Prostate gland (tissue), 2 donors: Measurements from ENCODE around the gene ADK. TPM values are rescaled to one million over a fixed set of nuclear protein-coding genes. Genes with fewer than 3 reads are reported as not detected.
"Not testable (repeated sequence)": the region's sequence is repeated elsewhere in the genome, so short reads cannot be mapped to it uniquely, and the experiment has no call there.

Source experiments
- DNase-seq: peaks from one replicate; pipeline ENCODE4 v3.0.0-alpha.2; 2019; ENCODE audit warnings: low spot score
- H3K27ac ChIP-seq, 2 donors: fragments of 200-600 bp; sonication (generic); 2 replicates each; pipeline ENCODE4 v1.5.1; 2017 to 2019
- H3K27me3 ChIP-seq: fragments of 200-600 bp; sonication (generic); replicated peaks from 2 replicates; pipeline ENCODE4 v1.5.1; 2019; ENCODE audit not compliant: insufficient read depth
- H3K36me3 ChIP-seq, 2 donors: fragments of 200-600 bp; sonication (generic); 1 replicate in 1 of 2; 2 replicates in 1 of 2; pipeline versions ENCODE4 v1.5.1 to v1.8.1; 2017 to 2019
- H3K4me1 ChIP-seq: fragments of 200-600 bp; sonication (generic); replicated peaks from 2 replicates; pipeline ENCODE4 v1.5.1; 2019
- H3K4me3 ChIP-seq, 2 donors: fragments of 200-600 bp; sonication (generic); 2 replicates each; pipeline ENCODE4 v1.5.1; 2017 to 2019
- H3K9me3 ChIP-seq: fragments of 200-600 bp; sonication (generic); 2 replicates; pipeline ENCODE4 v1.5.1; 2017
- CTCF ChIP-seq, 4 experiments: fragments of 200-600 bp in 2 of 4; fragments of 450-650 bp in 2 of 4; sonication (generic) in 2 of 4; IDR thresholded peaks; 1 replicate in 3 of 4; 2 replicates in 1 of 4; pipeline ENCODE4 v1.5.1; 2016 to 2019; ENCODE audit warnings: antibody characterized with exemption in 4 of 4, mild to moderate bottlenecking in 2 of 4, moderate library complexity in 2 of 4
- POLR2A ChIP-seq: fragments of 450-650 bp; IDR thresholded peaks from one replicate; pipeline ENCODE4 v1.6.1; 2016; ENCODE audit warnings: antibody characterized with exemption, mild to moderate bottlenecking
- POLR2AphosphoS5 ChIP-seq: sonication (generic); formaldehyde crosslinking; IDR thresholded peaks from one replicate; pipeline ENCODE4 v1.6.1; 2017; ENCODE audit warnings: antibody characterized with exemption
- WGBS: methylation state at CpG from one replicate; pipeline ENCODE4 v1.1.5; 2018; 5-methylcytosine and 5-hydroxymethylcytosine counted together
- intact Hi-C: fragments of 100-400 bp; cut with DNase I; formaldehyde crosslinking; loops from one replicate; pipeline ENCODE4 v1.14.2; 2022
- total RNA-seq, 2 donors: library from RNA; depleted of rRNA; stranded (reverse); fragments of >200 nt; gene quantifications; one replicate each; pipeline ENCODE4 v1.1.0, GENCODE V29; 2016

Gene ADK
- total RNA-seq, 2 donors from 2014 or later, result 34.1 to 42.5 TPM

DNA sequence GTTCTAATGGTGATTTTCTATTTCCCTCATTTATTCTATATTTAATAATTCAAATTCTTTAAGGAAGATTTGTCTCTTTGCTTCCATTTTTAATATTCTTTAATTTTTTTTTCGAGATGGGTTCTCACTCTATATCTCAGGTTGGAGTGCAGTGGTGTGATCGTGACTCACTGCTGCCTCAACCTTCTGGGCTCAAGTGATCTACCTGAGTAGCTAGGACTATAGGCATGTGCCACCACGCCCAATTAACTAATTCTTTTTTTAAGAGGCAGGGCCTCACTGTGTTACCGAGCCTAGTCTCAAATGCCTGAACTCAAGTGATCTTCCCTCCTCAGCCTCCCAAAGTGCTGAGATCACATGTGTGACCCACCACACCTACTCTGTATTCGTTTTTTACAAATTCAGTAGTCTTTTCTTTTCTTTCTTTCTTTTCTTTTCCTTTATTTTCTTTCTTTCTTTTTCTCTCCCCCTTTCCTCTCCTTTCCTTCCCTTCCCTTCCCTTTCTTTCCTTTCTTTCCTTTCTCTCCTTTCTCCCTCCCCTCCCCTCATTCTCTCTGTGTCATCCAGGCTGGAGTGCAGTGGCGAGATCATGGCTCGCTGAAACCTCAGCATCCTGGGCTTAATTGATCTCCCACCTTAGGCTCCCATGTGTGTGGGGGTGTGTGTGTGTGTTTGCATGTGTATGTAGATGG lies 323.1 kb downstream of the ADK start:
- TF ChIP-seq POLR2AphosphoS5, result no peak
- H3K4me1 ChIP-seq, result no peaks in the 10 kb centered on the region
- DNase-seq, result no peak
- 96% methylated on average over 7 of the region's 7 CpGs for WGBS
- H3K27ac ChIP-seq, result no peak overlapping the region
- intact Hi-C loops, result no loop called here
- no peaks in the 10 kb centered on the region for H3K36me3 ChIP-seq
- H3K27me3 ChIP-seq, result no peaks in the 10 kb centered on the region
- no peaks in the 10 kb centered on the region for H3K9me3 ChIP-seq
- H3K4me3 ChIP-seq, result no peak overlapping the region

DNA sequence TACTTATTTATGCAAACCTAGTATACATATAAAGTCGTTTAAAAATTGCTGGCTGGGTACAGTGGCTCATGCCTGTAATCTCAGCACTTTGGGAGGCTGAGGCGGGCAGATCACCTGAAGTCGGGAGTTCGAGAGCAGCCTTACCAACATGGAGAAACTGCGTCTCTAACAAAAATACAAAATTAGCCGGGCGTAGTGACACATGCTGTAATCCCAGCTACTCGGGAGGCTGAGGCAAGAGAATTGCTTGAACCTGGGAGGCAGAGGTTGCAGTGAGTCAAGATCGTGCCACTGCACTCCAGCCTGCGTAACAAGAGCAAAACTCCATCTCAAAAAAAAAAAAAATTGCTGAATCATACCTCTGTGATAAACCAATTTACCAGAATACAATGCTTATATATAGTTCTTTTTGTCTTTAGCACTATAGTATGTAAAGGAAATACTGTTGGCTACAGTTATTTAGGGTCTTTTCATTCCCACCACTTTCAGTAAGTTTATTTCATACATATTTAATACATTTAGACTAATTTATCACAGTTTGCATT lies 325.2 kb downstream of the ADK start:
- WGBS, result 94% methylated on average over 10 of the region's 10 CpGs
- H3K36me3 ChIP-seq, intact Hi-C loops: not testable (repeated sequence)

GRCh38 chr10:74480778-74481177 lies 329.8 kb downstream of the ADK start:
- H3K27ac ChIP-seq, result no peak overlapping the region
- intact Hi-C loops, result no loop called here
- no peaks in the 10 kb centered on the region for H3K36me3 ChIP-seq
- WGBS, result 100% methylated on average over 1 of the region's 1 CpG
- H3K4me1 ChIP-seq, result no peaks in the 10 kb centered on the region
- no peaks in the 10 kb centered on the region for H3K27me3 ChIP-seq
- H3K9me3 ChIP-seq, result no peaks in the 10 kb centered on the region
- H3K4me3 ChIP-seq, result no peak overlapping the region
- no peak for DNase-seq
- TF ChIP-seq CTCF (IDR thresholded peaks at IDR 0.05), result no peak
- TF ChIP-seq POLR2A, result no peak
- no peak for TF ChIP-seq POLR2AphosphoS5

More for the DNA sequence above, 325.2 kb downstream of the ADK start:
- not testable (repeated sequence) for H3K4me3 ChIP-seq, H3K27me3 ChIP-seq, H3K27ac ChIP-seq, DNase-seq, H3K4me1 ChIP-seq, H3K9me3 ChIP-seq

- Histone ChIP-seq H3K4me1 (no peaks in the 10 kb centered on the region), H3K36me3 (no peaks in the 10 kb centered on the region), H3K27me3 (no peaks in the 10 kb centered on the region), H3K27ac (no peak overlapping the region), H3K4me3 (no peak overlapping the region), H3K9me3 (no peaks in the 10 kb centered on the region)
- DNase-seq, result no peak
- TF ChIP-seq POLR2A, result no peak
- no peak for TF ChIP-seq CTCF (IDR thresholded peaks at IDR 0.05)
- no peak for TF ChIP-seq POLR2AphosphoS5
- intact Hi-C loops, result no loop called here
- WGBS, result 98% methylated on average over 3 of the region's 3 CpGs
Measured at GRCh38 chr10:74483356-74483755, 332.3 kb downstream of the ADK start.

- 98% methylated on average over 2 of the region's 2 CpGs for WGBS
- no peak for DNase-seq
- Histone ChIP-seq H3K27me3 (no peaks in the 10 kb centered on the region), H3K4me1 (no peaks in the 10 kb centered on the region), H3K36me3 (no peaks in the 10 kb centered on the region), H3K9me3 (no peaks in the 10 kb centered on the region), H3K4me3 (no peak overlapping the region), H3K27ac (no peak overlapping the region)
- intact Hi-C loops, result no loop called here
- TF ChIP-seq CTCF (IDR thresholded peaks at IDR 0.05), result no peak
- TF ChIP-seq POLR2A, result no peak
- no peak for TF ChIP-seq POLR2AphosphoS5
Measured at GRCh38 chr10:74485283-74485682, 334.3 kb downstream of the ADK start.

DNA sequence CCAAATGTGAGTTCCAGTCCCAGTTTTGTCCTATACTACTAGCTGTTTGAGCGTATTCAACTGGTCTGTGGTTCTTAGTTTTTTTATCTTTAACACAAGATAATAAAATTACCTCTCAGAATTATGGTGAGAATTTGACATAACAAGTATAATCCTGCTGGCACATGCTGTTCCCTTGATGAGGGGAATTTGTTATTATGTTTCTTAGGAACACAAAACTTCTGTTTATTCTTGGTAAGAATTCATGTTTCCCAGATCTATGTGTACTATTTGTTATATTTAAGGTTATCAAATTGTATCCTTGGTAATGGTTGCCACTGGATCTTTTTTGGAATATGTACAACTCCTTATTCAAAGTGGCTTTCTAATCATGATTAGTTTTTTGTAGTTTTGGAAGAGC lies 335.6 kb downstream of the ADK start:
- Histone ChIP-seq H3K4me1 (no peaks in the 10 kb centered on the region), H3K27me3 (no peaks in the 10 kb centered on the region), H3K36me3 (no peaks in the 10 kb centered on the region), H3K9me3 (no peaks in the 10 kb centered on the region), H3K27ac (no peak overlapping the region), H3K4me3 (no peak overlapping the region)
- TF ChIP-seq POLR2AphosphoS5 (no peak), CTCF (IDR thresholded peaks at IDR 0.05) (no peak), POLR2A (no peak)
- no peak for DNase-seq
- WGBS, result 79% methylated on average over 1 of the region's 1 CpG
- intact Hi-C loops, result no loop called here
